ENCODE measurements around the gene SLC25A11.
A peak's percentile ranks its signal among the peaks of the same experiment; 100 is the strongest.
"Not testable (repeated sequence)": the region's sequence is repeated elsewhere in the genome, so short reads cannot be mapped to it uniquely, and the experiment has no call there.

The SLC25A11 gene

GRCh38 chr17:4919511-4920047 is 20.3 kb downstream of the SLC25A11 start:
- DNase-seq: no peak

DNA sequence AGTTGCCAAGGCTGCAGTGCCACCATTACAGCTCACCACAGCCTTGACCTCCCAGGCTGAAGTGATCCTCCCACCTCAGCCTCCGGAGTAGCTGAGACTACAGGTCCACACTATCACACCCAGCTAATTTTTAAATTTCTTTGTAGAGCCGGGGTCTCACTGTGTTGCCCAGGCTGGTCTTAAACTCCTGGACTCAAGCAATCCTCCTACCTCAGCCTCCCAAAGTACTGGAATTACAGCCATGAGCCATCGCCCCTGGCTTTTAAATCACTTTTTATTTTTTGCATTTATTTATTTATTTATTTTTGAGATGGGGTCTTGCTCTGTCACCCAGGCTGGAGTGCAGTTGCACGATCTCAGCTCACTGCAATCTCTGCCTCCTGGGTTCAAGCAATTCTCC is 25.3 kb downstream of the SLC25A11 start:
- DNase-seq: not testable (repeated sequence)

DNA sequence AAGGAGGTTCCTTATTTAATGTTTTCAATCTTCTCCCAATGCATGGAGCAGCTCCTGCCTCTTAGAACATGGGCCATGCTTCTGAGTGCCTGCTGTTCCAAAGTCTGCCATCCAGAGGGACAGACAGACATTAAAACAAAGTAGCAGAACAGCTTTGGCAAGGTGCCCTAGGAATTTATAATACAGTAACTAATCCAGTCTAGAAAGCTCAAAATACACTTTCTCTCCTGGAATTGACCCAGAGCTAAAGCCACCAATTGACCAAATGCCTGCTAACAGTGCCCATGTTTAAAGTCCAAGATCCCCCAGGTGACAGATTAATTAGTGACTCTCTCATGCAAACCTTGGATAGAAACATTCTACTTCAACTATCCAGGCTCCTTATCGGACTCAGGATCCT is 25.9 kb downstream of the SLC25A11 start:
- no peak for DNase-seq

GRCh38 chr17:4908711-4909496 is 30.9 kb downstream of the SLC25A11 start:
- peak; percentile 27 for DNase-seq

- no peak for DNase-seq
Observed at GRCh38 chr17:4908301-4908700, 31.5 kb downstream of the SLC25A11 start.

DNA sequence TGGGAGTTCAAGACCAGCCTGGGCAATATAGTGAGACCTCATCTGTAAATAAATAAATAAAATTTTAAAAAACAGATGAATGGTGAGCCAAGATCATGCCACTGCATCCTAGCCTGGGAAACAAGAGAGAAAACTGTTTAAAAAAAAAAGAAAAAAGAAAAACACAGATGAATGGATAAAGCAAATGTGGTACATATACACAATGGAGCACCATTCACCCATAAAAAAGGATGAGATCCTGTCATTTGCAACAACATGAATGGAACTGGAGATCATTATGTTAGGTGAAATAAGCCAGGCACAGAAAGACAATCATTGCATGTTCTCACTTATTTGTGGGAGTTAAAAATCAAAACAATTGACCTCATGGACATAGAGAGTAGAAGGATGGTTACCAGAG is 33.2 kb downstream of the SLC25A11 start:
- DNase-seq: not testable (repeated sequence)

DNA sequence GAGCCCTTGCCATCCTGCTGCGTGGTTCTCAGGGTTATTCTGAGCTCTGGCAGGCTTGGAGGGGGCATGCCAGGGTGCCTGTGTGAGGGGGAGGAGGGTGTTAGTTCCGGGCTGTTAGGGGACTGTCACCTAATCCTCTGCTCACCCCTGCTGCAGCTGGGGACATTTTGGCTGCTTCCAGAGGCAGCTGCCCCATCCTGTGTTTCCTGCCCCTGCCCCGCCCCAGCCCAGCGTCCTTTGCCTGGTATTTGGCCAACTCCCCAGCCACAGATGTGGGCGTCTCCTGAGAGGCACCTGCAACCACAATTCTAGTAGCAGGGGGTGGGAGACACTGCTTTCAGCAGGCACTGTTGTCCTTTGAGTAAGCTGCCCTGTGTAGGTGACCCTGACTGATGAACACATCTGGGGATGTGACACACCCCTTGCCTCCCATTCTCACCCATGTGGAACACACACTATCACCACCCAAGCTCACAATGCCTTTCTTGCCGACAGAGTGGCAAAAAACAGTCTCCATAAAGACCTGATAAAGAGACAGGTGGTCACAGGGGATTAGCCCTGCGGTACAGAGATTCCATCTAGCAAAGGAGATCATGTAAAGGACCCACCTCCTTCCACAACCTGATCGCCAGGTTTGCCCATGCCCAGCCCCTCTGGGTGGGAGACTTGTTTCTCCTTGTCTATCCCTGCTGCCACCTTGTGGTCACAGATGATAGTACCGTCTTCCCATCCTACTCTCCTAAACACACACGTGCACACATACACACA is 36.6 kb downstream of the SLC25A11 start, which contains the start of gene CHRNE:
CHRNE (minus strand) TSS at position 48 of the 768 bp plus-strand sequence; CDS start at position 13, 35 bp downstream.
- DNase-seq: no peak

GRCh38 chr17:4902540-4902939 is 37.3 kb downstream of the SLC25A11 start:
- no peak for DNase-seq

DNA sequence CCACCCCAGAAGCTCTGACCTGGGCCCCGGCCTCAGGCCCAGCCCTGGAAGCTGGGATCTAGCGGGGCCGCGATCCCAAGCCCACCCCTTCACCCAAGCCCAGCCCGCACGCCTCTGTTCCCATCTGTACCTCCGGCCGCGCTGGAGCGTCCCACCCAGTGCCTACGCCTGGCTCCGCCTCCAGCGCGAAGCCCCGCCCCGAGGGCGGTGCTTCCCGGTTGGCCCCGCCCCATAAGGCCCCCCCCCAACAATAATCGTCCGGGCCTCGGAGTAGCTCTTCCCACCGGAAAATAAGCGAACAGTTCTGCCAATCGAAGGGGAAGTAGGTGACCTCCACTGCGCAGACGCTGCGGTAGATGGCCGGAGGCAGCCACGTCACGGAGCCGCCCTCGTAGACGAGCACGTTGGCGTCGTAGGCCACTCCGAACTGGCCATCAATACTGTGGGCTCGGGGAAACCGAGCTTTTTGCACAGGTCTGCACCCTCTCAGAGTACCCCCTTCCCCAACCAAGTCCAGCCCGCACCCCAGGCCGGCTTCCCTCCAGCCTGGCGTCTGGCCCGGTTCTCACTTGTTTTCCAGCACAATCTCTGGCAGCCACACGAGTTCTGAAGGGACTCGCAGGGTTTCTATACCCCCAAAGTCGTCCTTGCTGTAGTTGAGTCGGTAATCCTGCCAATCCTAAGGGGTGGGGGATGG is 38.0 kb downstream of the SLC25A11 start:
- no peak for DNase-seq

GRCh38 chr17:4901108-4901647 is 38.7 kb downstream of the SLC25A11 start:
- DNase-seq: no peak

- DNase-seq: no peak
Observed at GRCh38 chr17:4900231-4901107, 39.4 kb downstream of the SLC25A11 start.

DNA sequence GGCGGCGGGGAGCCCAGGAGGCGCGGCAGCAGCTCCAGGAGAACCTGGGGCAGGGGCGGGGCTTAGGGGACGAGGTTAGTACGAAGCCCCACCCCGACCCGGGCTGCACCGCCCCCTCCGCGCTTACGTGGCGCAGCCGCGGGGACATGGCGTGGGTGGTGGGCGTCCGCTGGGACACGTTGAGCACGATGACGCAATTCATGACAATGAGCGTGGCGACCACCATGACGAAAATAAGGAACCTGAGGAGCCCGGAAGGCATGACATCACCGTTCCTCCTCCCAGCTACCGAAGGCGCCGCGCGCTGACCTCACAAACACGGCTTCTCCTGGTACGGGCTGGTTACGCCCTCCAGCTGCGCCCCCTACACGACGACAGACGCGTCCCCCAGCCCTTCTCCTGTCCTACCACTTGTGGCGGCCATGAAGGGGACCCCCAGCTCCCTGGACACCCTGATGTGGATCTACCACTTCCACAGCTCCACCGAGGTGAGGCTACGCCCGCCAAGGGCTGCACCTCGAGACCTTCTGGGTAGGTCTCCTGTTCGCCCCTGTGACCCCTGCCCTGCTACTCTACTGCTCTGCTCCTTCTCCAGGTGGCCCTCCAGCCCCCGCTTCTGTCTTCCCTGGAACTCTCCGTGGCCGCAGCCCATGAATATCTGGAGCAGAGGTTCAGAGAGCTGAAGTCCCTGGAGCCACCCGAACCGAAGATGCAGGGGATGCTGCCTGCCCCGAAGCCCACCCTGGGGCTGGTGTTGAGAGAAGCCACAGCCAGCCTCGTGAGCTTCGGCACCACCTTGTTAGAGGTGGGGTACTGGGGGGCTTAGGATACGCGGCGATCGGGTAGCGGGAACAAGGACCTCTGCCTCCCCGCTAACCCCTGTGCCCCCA is 40.3 kb downstream of the SLC25A11 start, which contains the start of gene C17orf107:
C17orf107 (plus strand) TSS at position 196 of the 890 bp plus-strand sequence; CDS start at position 423, 227 bp downstream.
- peak; percentile 29 for DNase-seq

DNA sequence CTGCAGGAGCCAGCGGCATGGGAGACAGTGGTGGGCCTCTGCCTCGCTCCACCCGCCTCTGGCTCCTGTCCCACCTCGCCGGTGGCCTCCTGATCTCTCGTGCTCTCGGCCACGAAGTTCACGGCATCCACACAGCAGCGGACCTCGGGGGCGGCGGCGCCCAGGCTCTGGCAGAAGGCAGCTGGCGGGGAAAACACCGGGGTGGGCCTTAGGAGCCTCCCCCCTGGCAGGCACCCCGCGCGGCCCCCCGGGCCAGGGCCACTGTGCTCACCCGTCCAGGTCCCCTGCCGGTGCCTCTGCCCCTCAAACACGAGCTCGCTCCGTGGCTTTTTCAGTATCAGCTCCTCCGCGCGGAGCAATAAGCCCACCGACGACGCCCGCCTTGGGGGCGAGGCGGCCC is 40.9 kb downstream of the SLC25A11 start:
- no peak for DNase-seq

DNA sequence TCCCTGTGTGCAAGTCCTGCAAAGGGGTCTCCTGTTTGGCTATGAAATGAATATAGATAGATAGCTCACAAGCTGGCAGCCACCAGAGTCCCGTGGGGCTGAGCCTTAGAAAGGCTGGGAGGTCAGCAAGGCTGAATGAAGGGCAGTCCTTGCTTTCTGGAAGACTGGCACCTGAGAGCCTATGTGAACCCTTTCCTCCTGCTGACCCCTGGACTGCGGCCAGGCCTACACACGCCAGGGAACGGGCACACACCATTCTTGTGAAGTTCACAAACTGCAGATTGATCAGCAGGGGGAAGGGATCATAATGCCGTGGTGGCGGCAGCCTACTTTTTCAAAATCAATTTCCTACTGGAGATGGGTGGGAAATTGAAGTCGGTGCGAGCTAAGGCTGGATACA is 41.5 kb downstream of the SLC25A11 start:
- no peak for DNase-seq

DNA sequence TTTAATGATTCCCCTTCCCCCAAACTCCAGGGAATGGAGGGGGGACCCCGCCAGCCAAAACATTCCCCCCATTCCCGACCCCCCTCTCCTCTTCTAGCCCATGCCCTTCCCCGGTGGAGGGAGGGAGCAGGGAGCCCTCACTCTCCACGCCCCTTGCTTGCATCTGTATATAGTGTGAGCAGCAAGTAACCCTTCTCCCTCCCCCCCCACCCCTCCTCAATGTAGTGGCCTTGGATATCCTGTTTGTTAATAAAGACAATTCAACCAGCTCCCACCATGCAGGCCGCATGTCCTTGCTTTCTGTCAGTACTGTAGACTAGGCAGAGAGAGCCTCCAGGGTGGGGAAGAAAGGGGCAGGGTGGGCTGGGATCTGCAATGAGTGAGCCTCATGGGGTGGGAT is 42.1 kb downstream of the SLC25A11 start:
- no peak for DNase-seq

DNA sequence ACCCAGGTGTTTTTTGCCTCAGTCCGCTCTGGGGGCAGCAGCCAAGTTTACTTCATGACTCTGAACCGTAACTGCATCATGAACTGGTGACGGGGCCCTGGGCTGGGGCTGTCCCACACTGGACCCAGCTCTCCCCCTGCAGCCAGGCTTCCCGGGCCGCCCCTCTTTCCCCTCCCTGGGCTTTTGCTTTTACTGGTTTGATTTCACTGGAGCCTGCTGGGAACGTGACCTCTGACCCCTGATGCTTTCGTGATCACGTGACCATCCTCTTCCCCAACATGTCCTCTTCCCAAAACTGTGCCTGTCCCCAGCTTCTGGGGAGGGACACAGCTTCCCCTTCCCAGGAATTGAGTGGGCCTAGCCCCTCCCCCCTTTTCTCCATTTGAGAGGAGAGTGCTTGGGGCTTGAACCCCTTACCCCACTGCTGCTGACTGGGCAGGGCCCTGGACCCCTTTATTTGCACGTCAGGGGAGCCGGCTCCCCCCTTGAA is 42.6 kb downstream of the SLC25A11 start:
- no peak for DNase-seq

- no peak for DNase-seq
Observed at GRCh38 chr17:4896332-4897197, 43.3 kb downstream of the SLC25A11 start.

DNA sequence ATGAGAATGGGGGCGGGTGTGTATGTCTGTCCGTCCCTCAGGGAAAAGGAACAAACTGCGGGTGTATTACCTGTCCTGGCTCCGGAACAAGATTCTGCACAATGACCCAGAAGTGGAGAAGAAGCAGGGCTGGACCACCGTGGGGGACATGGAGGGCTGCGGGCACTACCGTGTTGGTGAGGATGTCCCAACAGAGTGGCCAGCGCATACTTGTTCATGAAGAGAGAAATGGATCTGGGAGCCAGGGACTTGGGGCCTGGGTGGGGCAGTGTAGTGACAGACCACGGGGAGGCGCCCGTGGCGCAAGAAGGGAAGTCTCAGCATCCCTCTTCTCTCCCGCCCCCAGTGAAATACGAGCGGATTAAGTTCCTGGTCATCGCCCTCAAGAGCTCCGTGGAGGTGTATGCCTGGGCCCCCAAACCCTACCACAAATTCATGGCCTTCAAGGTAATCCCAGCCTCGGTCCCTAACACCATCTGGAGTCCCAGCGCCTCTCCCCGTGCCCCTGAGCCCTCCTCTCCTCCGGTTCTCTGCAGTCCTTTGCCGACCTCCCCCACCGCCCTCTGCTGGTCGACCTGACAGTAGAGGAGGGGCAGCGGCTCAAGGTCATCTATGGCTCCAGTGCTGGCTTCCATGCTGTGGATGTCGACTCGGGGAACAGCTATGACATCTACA is 44.1 kb downstream of the SLC25A11 start:
- DNase-seq: no peak

- no peak for DNase-seq
Observed at GRCh38 chr17:4895121-4895520, 44.7 kb downstream of the SLC25A11 start.
